ENCODE data around the gene PEX7.

- TF ChIP-seq CTCF (conservative IDR thresholded peaks at IDR 0.05 in 1 of 2, IDR thresholded peaks at IDR 0.05 in 1 of 2; ENCODE audit: low read depth in 1 of 2, low read length in 2 of 2), result peak; percentile 60 to 85
- no peak for TF ChIP-seq EZH2 (IDR thresholded peaks at IDR 0.05; ENCODE audit: low read length, missing control alignments)
Observed at GRCh38 chr6:136846046-136846445, 23.7 kb downstream of the PEX7 start.

Data from fibroblast of lung (primary cell).